Activated naive CD4-positive, alpha-beta T cell (primary cell): ENCODE results near the gene BPIFA1.

Experiments used
- DNase-seq, 4 experiments: peaks; one replicate each; lab custom pipeline; 2025; lab: John Stamatoyannopoulos, UW

Gene BPIFA1

DNA sequence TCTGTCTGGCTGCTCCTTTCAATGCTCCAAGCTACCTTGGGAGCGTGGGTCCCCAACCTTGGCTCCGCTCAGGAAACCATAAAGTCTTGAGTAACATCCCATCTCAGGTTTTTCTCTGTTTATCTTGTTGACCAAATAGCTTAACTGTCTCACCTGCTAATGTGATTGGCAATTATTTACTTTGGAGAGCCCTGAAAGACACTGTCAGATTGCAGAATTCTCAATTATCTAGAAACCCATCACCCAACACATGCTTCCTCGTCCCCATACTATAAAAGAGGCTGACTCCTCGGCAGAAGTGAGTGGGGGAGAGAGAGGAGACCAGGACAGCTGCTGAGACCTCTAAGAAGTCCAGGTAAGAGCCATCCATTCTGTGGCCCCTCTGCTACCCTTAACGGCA lies at the start of gene BPIFA1:
Gene BPIFA1, plus strand, starts transcription at position 301 of the 400 bp plus-strand sequence. CDS start 1,716 bp downstream, outside the sequence.
- DNase-seq: no peak

DNA sequence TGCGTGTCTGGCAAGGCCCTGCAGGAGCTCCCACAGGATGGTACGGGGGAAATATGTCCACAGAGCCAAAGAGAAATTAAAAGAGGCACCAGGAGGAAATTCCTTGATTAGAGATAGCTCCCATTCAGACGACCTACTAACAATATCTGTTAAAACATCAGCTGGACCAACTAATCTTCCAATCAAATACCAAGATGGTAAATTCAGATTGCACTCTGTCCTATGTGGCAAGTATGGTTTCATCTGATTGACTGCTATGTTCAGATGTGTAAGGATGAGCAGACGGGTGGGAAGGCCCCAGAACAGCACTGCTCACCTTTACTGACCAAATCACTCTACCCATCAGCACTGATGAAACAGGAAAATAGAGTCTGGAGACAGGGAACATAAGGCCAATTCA lies 48.3 kb upstream of the BPIFA1 start:
- no peak for DNase-seq

GRCh38 chr20:33188421-33188820 lies 47.4 kb upstream of the BPIFA1 start:
- no peak for DNase-seq

DNA sequence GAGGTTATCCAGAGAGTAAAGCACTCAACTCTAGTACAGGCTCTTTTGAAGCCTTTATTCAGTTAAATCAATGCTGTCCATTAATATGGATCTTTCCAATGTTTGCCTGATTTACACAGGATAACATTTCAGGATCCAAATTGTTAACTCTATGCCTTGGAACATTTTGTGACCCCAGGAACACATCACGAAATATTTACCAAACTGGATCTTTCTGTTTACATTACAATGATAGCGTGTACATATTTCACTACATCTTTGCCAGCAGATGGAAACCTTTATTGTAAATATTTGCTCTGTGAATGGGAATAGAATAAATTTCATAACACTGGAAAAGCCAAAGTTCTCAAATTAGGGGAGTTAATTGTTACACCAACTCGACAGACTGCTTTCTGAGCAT lies 44.3 kb upstream of the BPIFA1 start:
- DNase-seq: no peak

GRCh38 chr20:33191955-33192354 lies 43.8 kb upstream of the BPIFA1 start:
- DNase-seq: no peak

DNA sequence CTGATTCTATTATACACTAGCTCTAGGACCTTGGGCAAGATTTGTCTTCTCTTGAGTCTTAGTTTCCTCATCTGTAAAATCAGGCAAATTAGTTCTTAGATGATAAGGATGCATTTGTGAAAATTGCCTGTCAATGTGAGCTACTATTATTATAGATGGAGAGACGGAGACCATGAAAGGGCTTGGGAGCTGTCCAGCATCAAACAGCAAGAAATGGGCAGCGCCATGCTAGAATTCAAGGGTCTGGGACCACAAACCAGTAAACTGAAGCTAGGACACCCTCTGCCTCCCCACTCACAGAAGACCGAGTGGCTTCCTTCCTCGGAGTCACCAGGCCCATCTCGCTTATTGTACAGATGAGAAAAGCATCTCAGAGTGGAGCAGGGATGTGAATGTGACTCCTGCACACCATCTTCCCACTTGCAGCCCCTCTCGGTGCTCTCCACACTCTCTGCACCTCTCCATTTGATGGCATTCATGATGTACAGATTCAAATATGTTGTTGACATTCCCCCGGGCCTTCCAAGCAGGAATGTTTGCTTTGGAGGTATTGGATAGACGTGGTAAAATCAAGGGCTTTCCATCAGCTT lies 42.8 kb upstream of the BPIFA1 start:
- no peak for DNase-seq

DNA sequence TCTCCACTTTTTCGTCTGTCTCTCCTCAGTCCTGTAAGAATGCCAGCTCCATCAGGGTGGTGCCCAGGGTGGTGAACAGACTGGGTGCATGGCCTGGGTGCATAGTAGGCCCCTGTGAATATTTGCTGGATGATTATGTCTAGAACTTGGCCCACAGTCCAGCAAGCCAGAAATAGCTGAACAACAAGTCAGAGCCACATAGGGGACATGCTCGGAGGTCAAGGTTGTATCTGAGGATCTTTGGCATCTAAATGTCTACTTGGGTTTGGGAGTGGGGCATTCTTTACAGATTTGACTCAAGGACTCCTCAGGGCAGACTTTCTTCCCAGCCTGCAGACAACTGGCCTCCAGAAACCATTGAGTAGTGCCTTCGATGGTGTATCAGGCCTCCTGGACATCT lies 36.8 kb upstream of the BPIFA1 start:
- no peak for DNase-seq

DNA sequence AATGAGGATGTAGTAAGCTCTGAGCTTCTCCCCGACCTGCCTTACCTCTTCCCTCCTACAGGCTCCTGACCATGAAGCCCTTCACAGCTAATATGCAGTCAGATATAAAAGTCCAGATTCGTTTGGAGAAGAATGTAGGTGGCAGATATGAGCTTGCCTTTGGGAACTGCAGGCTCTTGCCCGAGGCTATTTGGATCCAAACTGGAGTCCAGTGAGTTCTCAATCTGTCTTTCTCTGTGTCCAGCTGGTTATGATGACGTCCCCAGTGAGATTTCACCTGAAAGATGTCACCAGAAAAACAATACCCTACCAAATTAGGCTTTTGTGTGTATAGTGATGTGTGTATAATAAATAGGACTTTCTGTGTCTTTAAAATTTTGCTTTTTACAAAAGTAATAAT lies 33.3 kb upstream of the BPIFA1 start:
- no peak for DNase-seq

DNA sequence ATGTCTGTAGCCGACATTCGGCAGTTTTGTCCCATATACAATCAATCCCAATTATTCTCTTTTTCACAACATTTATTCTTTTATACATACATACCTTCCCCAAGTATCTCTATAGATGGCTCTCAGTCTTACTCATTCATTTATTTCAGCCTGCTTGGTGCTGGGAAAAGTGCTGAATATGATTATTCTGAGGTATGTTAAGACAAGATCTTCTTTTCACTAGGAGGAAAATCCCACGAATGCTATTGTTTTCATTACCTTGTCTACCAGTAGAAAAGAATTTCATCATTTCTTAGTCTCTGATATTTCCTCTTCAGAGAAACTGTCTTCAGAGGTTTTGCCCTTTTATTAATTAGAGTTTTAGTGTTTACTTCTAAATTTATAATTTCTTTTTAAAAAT lies 32.4 kb upstream of the BPIFA1 start:
- no peak for DNase-seq

DNA sequence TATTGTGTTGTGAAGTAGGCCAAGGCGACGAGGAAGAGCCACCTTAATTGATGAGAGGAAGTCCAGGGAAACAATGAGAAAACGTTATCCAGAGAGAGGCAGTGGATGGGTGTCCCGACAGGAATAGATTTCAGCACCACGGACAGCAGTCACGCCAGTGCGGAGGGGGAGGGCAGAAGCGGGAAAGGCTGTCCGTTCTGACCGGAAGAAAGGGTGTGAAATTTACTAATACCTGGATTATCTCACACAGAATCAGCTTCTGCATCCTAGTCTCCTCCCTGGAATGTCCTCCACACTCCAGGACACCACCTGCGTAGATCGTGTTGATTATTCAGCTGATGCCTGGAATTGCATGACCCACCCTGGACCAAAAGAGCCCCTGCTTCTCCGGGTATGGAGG lies 26.0 kb upstream of the BPIFA1 start:
- peak in 1 of 4 experiments; percentile 19 for DNase-seq

DNA sequence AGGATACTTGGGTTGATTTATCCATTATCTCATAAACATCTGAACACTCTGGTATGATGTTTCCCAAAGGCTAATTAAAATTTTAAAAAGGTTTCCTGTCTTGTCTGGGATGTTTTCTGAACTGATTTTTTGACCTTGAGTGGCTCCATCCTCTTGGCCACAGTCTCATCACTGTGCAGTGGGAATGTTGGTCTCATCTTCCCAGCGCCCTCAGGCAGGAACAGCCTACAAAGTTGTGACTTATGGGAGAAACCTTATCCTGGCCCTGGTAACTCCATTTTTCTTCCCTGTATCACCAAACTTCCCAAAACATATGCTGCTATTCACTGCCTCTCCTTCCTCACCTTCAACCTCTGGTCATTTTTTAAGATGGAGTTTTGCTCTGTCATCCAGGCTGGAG lies 25.4 kb upstream of the BPIFA1 start:
- DNase-seq: no peak

DNA sequence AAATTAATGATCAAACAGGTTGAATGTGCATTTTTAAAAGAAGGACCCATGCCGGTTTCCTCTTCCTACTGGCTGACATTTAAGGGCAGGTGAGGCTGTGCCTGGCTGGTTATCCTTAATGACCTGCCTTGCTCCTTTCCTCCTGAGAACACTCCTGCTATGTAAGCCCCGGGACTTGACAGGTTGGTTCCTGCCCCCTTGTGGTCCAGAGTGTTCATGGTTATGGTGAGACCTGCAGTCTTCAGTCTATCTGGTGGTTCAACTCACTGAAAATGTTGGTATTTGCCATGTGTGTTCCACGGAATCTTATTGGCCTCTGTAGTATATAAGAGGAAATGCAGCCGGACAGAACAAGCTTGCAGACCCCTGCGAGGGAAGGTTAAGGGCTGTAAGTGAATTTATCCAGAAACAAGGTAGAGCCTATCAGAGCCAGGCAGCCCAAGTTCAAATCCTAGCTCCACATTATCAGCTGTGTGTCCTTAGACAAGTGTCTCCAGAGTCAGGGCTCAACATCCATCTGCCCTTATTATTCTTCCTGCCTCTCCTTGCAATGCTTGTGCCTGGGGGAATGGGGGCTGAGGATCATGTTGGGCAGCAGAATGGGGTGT lies 23.9 kb upstream of the BPIFA1 start:
- peak in 1 of 4 experiments; percentile 2 for DNase-seq

DNA sequence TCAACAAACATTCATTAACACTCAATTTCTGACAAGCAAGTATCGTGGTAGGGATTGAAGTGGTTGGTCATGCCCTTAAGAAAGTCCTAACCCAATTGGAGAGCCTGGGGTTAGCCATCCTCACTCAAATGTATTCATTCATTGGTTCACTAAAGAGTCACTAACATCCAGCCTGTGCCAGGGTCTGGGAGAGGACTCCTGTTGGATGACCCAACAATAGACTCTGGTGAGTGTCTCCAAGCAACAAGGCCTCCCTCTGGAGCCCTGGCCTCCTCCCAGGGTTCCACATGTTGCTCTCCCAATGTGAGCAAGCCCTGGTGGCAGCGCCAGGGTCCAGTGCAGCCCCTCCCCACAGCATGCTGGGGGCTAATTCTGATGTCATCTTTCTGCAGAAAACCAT lies 18.7 kb upstream of the BPIFA1 start, which contains the start of gene BPIFA3:
Gene BPIFA3, plus strand, starts transcription at position 301 of the 400 bp plus-strand sequence. CDS start 185 bp downstream, outside the sequence.
- DNase-seq: no peak

DNA sequence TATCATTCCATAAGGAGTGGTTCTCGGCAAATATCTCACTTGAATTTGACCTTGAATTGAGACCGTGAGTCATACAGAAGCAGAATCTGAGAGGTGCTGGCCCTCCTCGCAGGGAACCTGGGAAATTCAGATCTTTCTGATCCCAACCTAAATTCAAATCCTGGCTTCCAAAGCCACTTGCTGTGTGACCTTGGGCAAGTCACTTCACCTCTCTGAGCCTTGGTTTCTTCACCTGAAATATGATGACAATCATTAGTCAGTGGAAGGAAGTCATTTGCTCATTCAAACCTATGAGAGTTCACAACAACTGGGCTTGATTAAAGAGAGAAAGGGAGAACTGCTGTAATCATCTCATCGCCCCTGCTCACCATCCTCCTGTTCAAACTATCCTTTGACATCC lies 11.4 kb upstream of the BPIFA1 start:
- DNase-seq: no peak

DNA sequence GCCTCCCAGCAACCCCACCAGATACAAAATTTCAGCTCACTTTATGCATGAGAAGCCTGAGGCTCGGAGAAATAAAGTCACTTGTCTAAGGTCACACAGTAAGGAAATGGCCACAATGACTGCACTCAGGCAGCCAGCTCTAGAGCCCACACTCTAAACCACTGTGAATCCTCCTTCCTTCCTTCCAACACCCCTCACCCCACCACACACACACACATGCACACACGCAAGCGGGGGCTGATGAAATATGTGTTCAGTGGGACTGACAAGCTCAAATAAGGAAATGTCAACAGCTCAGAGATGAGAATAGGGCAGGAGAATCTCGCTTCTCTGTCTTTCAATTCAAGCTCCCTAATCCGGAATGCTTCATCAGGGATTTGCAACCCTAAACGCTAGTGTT lies 6.0 kb upstream of the BPIFA1 start:
- DNase-seq: no peak

- no peak for DNase-seq
Observed at GRCh38 chr20:33231237-33231636, 4.6 kb upstream of the BPIFA1 start.

DNA sequence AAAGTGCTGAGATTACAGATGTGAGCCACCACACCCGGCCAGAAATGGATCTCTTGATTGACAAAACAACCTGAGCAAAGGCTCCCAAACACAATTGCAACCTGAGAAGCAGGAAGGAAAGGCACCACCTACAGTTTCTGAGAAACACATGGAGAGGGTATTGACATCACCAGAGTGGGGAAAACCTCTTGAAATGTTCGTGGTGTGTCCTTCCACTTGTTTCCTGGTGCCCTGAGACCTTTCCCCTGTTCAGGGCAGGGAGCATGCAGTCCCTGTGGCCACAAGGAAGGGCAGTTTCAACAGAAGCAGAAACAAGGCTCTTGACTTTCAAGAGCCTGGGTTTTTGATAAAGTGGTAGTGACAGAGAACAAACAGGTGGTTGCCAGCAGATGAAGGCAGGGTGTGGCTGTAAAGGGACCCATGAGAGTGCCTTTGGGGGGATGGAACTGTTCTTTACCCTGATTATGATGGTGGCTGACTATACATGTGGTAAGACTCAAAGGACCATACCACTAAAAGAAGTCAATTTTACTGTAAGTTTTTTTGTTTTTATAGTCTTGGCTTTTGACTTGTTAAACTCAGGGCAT lies 3.2 kb upstream of the BPIFA1 start:
- no peak for DNase-seq

DNA sequence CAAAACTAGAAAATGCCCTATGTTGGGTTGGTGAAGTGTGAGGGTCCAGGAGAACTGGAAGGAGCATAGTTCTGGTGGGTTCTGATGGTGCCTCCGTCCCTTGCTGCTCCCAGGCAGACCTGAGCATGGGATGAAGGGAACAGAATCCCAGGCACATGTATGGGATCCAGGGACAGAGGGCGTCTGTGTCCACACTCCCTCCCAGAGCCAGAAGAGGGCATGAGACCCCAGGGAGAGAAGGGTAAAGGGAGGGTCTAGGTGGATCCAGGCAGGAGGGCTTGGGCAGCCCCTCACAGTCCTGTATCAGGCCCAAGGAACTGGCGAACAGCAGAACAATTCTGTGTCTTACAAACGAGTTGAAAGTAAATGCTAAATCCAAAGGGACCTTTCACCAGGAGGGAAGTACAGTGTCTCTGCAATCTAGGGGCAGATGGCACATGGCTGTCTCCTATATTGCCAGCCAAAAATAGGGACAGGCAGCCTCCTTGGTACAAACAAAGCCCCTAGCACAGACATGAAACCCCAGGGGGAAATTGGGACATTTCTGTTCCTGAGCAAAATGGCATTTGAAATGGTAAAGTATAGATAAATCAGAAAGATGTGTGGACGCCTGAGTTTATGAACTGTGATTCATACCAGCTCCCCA lies 2.5 kb upstream of the BPIFA1 start:
- no peak for DNase-seq

DNA sequence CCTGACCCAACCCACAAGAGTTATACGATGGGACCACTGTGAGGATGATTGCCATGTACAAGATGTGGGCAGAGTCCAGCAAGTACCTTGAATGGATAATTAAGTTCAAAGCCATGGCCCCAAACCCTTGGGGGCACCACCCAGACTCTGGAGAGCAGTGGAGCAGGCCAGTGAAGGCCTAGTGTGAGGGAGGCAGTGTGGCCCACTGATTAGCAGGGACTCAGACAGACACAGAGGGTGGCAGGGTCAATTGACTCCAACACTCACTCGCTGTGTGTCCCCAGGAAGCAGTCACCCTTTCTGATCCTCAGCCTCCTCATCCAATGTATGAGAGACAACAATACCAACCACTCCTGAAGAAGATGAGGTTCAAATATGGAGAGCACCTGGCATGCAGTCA lies 1.7 kb upstream of the BPIFA1 start:
- DNase-seq: no peak

DNA sequence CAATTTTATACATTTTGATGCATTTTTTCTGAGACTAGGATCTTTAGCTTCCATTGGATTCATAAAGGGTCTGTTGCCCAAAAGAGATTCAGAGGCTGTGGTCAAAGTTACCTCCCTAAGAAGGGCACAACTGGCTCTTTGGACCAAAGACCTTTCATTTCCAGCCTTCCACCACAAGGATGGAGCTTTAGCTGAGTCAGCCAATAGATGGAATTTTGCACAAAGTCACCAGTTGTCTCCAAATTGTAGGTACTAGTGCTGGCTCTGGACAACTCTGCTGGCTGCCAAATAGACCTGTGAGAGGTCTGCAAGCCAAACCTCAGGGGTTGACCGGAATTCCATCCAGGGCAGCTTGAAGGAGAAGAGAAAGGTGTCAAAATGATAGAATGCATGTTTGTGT lies 555 bp downstream of the BPIFA1 start:
- no peak for DNase-seq

- no peak for DNase-seq
Observed at GRCh38 chr20:33237989-33238388, 2.2 kb downstream of the BPIFA1 start.

DNA sequence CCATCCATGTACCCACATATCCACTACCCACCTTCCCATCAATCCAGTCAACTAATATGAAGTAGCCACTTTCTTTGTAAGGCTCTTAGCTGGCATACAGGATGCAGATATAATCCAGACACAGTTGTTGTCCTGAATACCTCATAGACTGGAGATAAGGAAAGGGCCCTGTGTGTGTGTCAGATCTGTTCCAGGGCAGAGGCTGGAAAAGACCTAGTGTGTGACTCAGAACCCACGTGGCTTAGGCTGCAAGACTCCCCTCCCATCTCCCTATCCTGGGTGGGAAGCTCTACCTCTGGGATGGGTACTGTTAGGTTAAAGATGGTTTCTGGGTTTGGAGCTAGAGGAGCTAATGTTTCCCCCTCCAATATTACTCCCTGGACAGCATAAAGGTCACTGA lies 3.6 kb downstream of the BPIFA1 start:
- no peak for DNase-seq
